Neural cell (in vitro differentiated cells): ENCODE results near the gene ZNF775.

Experiments
- EP300 ChIP-seq: fragments of 450-650 bp; conservative IDR thresholded peaks from 2 replicates; pipeline ENCODE4 v1.6.1; 2014; ENCODE audit warnings: antibody characterized with exemption, mild to moderate bottlenecking, moderate library complexity; ENCODE audit not compliant: poor library complexity, severe bottlenecking
- EZH2 ChIP-seq: fragments of 200-600, 300-800 bp; shearing (Covaris generic), sonication (generic); IDR thresholded peaks from 2 replicates; pipeline ENCODE4 v1.6.1; 2014; ENCODE audit warnings: antibody characterized with exemption, low read length, borderline replicate concordance, mild to moderate bottlenecking; ENCODE audit not compliant: insufficient read depth, poor library complexity, severe bottlenecking
- POLR2AphosphoS5 ChIP-seq: IDR thresholded peaks from 2 replicates; pipeline ENCODE4 v1.6.1; 2012
- TAF1 ChIP-seq: IDR thresholded peaks from 2 replicates; pipeline ENCODE4 v1.6.1; 2012; ENCODE audit warnings: low read depth
- TF ChIP-seq, protein P1 (sequence below): fragments of 450-650 bp; IDR thresholded peaks from 2 replicates; pipeline ENCODE4 v1.5.1; 2014; ENCODE audit warnings: antibody characterized with exemption, mild to moderate bottlenecking, moderate library complexity; ENCODE audit not compliant: poor library complexity, severe bottlenecking

GRCh38 chr7:150420242-150420641 lies 41.1 kb downstream of the ZNF775 start:
- TF ChIP-seq, protein P1, sequence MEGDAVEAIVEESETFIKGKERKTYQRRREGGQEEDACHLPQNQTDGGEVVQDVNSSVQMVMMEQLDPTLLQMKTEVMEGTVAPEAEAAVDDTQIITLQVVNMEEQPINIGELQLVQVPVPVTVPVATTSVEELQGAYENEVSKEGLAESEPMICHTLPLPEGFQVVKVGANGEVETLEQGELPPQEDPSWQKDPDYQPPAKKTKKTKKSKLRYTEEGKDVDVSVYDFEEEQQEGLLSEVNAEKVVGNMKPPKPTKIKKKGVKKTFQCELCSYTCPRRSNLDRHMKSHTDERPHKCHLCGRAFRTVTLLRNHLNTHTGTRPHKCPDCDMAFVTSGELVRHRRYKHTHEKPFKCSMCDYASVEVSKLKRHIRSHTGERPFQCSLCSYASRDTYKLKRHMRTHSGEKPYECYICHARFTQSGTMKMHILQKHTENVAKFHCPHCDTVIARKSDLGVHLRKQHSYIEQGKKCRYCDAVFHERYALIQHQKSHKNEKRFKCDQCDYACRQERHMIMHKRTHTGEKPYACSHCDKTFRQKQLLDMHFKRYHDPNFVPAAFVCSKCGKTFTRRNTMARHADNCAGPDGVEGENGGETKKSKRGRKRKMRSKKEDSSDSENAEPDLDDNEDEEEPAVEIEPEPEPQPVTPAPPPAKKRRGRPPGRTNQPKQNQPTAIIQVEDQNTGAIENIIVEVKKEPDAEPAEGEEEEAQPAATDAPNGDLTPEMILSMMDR, result no peak
- TF ChIP-seq POLR2AphosphoS5, result no peak
- no peak for TF ChIP-seq EZH2
- TF ChIP-seq EP300, result no peak
- TF ChIP-seq TAF1, result no peak
